ENCODE results near the gene MDFIC2.
"Not testable (repeated sequence)": the region's sequence is repeated elsewhere in the genome, so short reads cannot be mapped to it uniquely, and the experiment has no call there.

The MDFIC2 gene

DNA sequence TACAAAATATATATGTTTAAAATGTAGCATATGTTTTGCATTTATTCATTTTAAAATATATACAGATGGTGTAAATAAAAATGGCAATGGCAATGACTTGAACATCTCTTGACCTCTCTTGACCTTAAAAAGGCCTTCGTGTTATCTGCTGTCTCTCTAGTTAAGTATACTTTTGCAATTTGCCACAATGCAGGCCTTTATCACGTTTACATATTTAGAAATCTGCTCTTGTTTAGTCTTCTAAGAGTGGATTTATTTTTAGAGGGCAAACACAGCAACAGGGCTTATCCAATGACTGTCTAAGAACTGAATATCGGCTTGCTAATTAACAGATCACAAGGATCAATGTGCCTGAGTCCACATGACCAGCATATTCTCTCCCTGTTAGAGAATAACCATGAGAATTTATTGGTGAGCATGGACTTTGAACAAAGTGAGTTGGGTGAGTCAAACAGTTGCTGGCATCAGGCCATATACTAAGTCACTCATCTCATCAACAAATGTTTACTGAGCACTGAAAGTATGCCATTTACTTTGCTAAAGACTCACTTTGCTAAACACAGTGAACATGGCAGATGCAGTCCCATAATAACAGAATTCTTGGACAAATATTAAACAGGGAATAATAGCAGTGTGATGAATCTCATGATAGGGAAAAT, 48.2 kb downstream of the MDFIC2 start:
- intact Hi-C loops (cut with DNase I), result no loop called here
- no peak for DNase-seq

DNA sequence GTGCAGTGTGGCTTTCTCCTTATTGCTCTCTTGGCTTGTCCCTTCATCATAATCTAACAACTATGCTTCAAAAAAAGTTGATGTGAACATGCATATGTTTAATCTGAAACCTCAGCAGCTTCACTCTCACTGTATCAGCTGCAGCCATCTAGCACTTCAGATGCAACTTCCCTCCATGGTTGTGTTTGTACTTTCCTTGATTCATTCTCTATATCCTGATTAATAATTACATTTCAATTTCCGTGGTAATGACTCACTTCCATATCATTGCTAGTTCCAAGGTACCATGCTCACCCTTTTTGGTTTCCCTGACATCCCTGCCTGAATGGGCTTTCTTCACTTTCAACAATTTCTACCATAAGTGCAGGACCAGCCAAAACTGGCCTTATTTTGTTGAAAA, 51.2 kb downstream of the MDFIC2 start:
- no peak for DNase-seq
- intact Hi-C loops (cut with DNase I), result no loop called here

DNA sequence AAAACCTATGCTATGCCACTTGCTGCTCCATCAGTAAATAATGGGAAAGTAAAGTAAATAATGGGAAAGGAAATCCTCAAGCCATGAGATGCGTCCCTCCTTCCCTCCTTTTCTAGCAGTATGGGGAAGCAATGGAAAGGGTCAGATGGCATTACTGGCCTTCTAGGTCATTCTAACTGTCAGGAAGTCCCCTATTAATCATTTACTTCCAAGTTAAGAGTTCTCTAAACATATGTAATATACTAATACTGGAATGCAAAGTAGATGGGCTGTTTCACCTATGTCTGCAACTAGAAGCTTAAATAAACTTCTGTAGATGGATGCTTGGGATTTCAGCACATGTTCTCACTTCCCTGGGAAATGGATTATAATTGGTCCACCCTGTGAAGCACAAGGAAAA, 55.9 kb downstream of the MDFIC2 start:
- DNase-seq, result no peak
- intact Hi-C loops (cut with DNase I), result no loop called here

DNA sequence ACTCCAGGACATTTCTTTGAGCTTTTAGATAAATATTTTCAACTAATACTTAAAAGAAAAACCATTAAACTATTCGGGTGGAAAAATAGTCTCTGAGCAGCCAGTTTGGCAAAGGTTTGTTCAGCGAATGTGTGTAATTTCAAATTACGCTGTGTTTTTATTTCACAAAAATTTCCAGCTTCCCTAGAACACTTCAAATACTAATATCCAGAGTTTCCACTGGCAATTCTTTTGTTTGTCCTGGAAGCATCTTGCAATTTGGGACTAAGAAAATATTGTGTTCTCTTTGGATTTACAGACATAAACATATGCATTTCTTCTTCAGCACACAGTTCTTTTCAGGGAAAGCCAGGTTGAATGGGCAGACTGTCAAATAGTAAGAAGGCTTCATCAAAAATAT, 61.9 kb downstream of the MDFIC2 start:
- intact Hi-C loops (cut with DNase I), result no loop called here
- DNase-seq, result no peak

DNA sequence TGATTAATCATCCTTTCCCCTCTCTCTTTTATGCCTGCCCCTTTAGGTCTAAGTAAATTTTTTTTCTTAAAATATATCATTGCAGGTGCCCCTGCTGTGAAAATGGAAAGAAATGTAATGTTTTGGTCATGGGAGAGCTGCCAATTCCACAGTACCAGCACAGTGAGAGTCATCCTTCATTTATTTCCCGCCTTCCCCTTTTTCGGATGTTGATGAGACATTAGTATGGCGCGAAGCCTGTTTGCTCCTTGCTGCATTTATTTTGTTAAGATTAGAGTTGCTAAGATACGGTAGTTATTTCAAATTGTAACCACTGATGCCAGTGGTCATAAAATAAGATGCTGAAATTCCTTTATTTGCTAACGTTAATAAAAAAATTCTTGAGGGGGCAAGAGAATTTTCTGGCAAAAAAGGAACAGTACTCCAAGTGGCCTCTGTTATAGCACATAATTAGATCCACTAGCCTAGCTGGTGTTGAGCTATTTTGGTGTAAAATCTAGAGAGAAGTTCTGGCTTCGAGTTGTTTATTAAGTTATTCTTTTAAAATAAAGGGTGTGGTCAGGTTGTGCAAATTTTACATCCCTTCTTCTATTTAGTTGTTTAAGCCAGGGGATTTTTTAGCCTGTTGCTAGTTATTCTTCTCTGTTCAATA, 62.8 kb downstream of the MDFIC2 start:
- intact Hi-C loops (cut with DNase I), result no loop called here
- DNase-seq, result no peak

DNA sequence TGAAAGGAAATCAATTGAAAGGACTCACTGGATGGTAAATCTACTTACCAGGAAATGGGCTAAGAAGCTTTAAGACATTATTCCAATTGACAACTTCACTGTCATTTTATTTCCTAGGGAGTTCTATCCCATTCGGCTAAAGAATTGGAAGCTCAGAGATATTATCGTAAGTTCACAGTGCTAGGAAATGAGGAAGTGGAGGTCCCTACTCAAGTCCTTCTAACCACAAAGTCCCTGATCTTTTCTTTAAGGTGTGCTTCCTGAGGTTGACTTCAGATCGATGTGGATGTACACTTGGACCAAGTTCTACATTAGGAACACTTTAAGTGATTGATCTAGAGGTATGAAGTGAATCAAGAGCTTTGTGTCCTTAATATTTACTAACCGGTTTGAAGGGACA, 63.6 kb downstream of the MDFIC2 start:
- no peak for DNase-seq
- intact Hi-C loops (cut with DNase I), result no loop called here

DNA sequence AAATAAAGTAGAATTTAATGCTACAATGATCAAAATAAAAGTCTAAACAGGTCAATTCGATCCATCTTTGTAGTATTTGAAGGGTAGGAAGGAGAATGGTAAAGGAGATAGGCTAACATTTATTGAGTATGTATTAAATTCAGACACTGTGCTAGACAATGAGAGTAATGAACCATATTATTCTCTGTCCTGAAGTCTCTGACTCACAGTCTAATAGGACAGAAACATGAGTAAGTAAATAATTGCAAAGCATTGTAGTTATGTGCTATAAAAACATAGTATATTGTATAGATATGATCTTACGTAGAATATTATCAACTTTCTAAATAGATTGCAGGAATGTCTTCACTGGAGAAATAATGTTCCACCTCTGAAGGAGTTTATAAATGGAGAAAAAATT, 64.5 kb downstream of the MDFIC2 start:
- DNase-seq, result no peak
- intact Hi-C loops (cut with DNase I), result no loop called here

DNA sequence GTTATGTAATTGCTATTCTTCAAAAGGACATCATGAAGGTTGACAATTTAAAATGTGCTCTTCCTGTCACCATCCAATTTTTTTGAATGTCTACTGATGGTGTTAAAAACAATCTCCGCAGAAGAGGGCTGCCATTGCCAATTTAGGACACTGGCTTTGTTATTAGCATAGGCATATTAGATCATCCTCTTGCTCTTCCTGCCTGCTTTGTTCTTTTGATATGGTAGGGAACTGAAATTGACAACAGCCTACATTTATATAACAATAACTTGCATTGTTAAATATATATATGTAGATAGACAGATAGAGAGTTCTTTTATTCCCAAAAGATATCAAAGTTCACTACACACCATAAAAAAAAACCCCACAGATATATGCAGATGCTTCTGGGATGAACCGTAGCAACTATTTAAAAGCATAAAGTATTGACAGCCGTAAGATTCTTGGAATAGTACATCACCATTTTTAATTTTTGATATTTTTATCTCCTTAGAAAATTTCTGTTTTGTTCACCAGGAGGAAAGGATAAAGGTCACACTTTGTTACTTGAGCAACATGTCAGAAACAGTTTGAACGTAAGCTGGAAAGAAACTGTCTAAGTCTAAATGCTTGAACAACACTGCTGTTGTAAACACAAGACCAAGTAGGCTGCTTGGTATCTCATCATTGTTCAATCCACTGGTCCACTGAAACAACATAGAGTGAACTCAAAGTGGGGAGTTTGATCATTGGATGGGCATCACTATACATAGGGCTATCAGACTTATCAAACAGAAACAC, 66.5 kb downstream of the MDFIC2 start:
- no peak for DNase-seq
- intact Hi-C loops (cut with DNase I), result no loop called here

DNA sequence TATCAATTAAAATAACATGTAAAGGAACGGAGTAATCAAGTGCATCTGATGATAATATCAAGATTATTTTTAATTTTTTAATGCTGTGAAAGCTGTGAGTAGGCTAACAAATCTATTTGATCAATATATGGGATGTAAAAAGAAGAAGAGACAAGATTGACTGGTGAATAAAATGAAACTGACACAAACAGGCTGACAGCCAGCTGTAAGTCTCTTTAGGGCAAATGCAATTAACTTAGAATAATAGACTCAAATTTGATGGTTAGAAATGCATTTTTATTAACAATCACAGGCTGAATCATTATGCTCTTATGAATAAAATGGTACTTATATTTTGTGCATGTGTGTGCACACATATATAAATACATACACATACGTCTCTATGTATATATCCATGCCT, 68.0 kb downstream of the MDFIC2 start:
- intact Hi-C loops (cut with DNase I), result no loop called here
- no peak for DNase-seq

DNA sequence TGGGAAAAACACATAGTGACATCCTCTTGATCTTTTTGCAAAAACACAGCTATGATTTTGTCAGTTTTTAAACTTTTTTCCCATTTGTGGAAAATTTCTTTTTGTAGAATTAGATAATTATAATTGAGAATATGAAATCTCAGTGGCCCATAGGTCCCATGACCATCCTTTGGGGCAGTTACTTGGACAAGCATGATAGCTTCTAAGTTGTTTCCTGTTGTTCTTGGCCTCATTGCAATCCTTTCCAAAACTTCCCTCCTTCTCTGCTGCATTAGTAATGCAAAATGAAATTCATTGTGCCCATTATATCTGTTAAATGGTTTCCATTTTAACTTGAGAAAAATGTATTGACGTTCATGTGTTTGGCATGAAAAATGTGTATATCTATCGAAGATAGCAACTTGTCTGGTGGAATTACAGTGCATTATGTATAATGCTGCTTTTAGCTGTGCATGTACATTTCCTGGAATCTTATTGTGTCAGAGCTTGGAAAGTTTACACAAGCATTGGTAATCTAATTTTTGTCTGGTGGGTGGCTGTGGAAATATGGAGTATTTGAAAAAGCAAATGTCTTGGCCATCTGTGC, 70.0 kb downstream of the MDFIC2 start:
- no peak for DNase-seq
- intact Hi-C loops (cut with DNase I), result no loop called here

DNA sequence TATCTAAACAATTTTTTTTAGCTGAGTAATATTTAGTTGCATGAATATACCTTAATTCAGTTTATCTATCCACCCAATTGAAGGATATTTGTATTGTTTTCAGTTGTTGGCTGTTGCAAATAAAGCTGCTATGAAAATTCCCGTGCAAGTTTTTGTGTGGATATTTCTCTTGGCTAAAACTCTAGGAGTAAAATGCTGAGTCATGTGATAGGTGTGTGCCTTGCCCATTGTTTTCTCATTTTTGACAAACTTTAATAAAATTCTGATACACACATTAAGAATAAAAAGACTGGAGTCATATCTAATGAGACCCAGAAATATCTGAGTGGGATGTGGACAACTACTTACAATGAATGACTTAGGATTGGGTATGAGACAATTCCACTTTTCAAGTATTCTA, 78.6 kb downstream of the MDFIC2 start:
- intact Hi-C loops (cut with DNase I), result no loop called here
- DNase-seq, result no peak

DNA sequence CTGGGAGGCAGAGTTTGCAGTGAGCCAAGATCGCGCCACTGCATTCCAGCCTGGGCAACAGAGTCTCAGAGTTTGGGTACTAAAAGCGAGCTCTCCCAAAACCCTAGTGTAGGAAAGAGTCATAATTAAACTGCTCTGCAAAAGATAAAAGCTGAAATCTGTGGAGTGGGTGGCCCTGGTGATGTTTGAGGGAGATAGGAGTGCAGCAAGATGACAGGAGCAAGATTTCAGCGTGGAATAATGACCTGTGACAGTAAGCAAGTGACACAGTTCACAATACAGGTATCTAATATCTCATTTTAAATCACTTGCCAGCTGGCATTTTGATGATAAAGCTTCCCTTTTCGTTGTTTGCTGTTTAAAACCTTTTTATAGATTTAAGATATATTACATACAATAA, 79.3 kb downstream of the MDFIC2 start:
- DNase-seq, result peak in 1 of 10 donors; percentile 53
- intact Hi-C loops (cut with DNase I), result no loop called here

DNA sequence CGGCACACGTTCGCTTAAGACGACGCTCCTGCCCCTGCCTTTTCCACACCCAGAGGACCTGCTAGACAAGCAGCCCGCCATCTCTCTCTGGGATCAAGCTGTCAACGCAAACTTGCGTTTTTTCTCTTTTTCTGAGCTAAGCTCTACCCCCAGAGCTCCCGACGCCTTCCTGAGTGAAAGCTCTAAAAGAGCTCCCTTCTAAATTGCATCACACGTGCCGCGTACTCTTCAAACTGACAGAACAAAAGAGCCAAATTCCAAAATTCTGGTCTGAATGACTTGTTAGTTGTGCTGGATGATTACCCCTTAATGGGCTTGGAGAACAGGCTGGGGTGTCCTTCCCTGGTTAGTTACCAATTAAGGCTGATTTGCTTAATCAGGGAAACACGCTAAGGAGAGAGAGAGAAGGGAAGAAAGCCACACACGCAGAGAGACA, 81.2 kb downstream of the MDFIC2 start:
- intact Hi-C loops (cut with DNase I), result no loop called here

DNA sequence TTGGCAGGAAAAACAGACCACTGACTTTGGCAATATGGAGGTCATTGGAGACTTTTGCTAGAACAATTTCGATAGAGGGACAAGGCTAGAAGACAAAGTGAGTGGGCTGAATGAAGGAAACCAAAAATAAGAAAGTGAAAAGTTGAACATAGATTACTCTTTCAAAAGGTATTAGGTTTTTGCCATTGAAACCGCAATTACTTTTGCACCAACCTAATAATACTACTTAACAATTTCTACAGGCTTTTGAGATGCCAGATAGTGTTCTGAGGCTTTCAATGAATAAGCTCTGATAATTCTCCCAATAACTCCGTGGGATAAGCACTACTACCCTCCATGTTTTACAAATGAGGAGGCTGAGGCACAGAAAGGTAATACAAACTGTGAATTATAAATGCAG, 85.0 kb downstream of the MDFIC2 start:
- DNase-seq, result no peak
- intact Hi-C loops (cut with DNase I), result no loop called here

More for the DNA sequence above, 81.2 kb downstream of the MDFIC2 start:
- DNase-seq, result no peak

DNA sequence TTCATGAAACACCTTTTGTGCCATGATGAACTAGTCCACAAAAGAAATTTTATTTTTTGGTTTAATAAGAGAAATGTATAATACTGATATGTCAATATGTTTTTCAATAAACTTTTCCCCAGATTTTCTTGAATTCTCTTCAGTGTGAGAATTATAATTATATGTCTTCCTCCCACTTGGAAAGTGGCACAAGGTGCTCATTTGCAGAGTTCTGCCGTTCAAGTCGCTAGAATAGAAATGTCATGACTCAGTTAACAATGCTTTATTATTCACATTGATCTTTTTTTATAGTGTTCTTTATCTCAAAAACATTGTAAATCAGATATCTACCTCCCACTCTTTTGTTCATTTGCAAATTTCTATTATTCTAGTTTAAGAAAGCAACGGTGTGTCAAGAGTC, 87.3 kb downstream of the MDFIC2 start:
- intact Hi-C loops (cut with DNase I), result no loop called here
- no peak for DNase-seq

DNA sequence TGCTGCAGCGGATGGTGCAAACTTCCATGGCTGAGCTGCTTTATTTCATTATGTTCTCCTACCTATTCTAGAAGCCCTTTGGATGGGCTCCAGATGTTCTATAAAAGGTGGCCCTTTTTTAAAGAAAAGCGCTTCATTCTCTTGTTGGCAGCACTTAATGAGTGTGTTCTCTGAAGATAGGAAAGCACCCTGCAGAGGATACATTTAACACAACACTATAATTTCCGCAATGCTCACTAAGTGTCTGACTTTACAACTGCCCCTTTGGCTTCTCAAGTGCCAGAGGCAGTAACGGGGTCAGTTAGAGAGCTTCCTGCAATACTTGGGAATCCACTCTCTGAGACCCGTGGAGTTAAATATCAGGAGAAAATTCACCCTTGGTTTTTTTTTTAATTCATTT, 88.1 kb downstream of the MDFIC2 start:
- DNase-seq, result no peak
- intact Hi-C loops (cut with DNase I), result no loop called here

DNA sequence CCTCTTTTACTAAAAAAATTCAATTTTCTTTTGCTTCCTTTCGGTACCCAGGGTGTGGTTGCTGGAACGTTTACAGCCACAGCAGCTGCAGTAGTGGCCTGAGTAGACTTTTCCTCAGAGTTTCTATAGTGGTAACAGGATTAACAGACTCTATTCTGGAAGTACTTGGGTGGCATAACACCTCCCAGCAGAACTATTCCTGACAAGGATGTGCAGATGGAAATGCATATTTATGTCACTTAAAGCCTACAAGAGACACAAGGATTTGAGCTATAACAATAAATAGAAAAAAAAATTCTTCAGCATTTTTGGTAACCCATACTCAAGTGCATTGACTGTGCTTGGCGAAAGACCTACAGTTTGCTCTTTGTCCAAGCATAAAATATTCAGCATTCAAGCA, 94.0 kb downstream of the MDFIC2 start:
- peak in 1 of 10 donors; percentile 17 for DNase-seq
- intact Hi-C loops (cut with DNase I), result no loop called here

DNA sequence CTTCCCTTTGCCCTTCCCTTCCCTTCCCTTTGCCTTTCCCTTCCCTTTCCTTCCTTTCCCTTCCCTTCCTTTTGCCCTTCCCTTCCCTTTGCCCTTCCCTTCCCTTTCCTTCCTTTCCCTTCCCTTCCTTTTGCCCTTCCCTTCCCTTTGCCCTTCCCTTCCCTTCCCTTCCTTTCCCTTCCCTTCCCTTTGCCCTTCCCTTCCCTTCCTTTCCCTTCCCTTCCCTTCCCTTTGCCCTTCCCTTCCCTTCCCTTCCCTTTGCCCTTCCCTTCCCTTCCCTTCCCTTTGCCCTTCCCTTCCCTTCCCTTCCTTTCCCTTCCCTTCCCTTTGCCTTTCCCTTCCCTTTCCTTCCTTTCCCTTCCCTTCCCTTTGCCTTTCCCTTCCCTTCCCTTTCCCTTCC, 101.2 kb downstream of the MDFIC2 start:
- DNase-seq; intact Hi-C loops (cut with DNase I): not testable (repeated sequence)

DNA sequence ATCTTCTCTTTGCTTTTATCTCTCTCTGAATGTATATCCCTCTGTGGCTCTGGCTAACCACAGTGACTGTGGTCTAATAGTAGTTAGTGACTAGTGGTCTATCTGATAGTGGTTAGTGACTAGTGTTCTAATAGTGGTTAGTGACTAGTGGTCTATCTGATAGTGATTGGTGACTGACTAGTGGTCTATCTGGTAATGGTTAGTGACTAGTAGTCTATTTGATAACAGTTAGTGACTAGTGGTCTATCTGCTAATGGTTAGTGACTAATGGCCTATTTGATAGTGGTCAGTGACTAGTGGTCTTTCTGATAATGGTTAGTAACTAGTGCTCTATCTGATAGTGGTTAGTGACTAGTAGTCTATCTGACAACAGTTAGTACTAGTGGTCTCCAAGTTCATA, 110.5 kb downstream of the MDFIC2 start:
- intact Hi-C loops (cut with DNase I), result no loop called here
- DNase-seq, result no peak

DNA sequence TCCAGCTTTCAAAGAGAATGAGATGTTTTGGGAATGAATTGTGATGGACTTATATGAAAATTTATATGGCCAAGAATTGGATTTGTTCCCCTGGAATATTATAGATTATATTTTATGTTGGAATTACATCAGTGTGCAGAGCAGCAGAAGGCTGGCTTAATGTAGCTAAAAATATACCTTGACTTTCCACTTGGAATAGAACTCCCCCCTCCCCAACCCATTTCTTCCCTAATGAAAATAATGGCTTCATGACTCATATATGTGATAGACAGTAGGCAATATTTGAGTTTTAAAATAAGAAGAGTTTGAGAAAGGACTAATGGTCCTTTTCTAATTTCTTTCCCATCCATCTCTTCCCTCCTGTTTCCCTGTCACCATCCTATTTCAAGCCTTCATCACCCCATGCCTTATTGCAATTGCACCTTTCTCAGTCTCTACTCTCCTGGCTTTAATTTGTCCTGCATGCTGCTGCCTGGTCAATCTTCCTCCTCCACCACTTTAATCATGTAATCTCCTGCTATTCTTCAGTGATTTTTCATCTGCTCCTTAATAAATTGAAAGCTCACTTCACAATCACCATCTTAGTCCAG, 122.5 kb downstream of the MDFIC2 start:
- intact Hi-C loops (cut with DNase I), result no loop called here
- no peak for DNase-seq

DNA sequence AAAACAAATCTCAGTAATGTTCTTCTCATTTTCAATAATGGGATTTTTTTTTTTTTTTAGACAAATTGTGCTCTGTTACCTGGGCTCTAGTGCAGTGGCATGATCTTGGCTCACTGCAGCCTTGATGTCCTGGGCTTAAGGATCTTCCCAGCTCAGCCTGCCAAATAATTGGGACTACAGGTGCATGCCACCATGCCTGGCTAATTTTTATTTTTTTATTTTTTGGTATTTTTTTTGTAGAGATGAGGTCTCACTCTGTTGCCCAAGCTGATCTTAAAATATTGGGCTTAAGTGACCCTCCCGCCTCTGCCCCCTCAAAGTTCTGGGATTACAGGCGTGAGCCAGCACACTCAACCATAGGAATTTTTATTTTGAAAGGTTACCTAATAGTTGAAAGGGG, 126.2 kb downstream of the MDFIC2 start:
- DNase-seq, result no peak
- intact Hi-C loops (cut with DNase I), result no loop called here
